Tibial artery (tissue), 4 donors: ENCODE results near the gene GRAMD4.

Experiments
- DNase-seq, 2 donors: peaks; one replicate each; pipeline ENCODE4 v3.0.0-alpha.2; 2019
- H3K27ac ChIP-seq, 2 donors: fragments of 200-600 bp; sonication (generic) in 1 of 2; 1 replicate in 1 of 2; 2 replicates in 1 of 2; pipeline ENCODE4 v1.5.1; 2018 to 2019; ENCODE audit warnings: mild to moderate bottlenecking in 1 of 2
- H3K27me3 ChIP-seq, 2 donors: fragments of 200-600 bp; sonication (generic) in 1 of 2; one replicate each; pipeline versions ENCODE4 v1.5.1 to v1.6.0; 2016 to 2019
- H3K36me3 ChIP-seq, 3 donors: fragments of 200-600 bp; sonication (generic) in 2 of 3; one replicate each; pipeline ENCODE4 v1.5.1; 2016 to 2019; ENCODE audit warnings: mild to moderate bottlenecking in 2 of 3
- H3K4me1 ChIP-seq, 4 donors: fragments of 200-600 bp; sonication (generic) in 2 of 4; 1 replicate in 3 of 4; 2 replicates in 1 of 4; pipeline ENCODE4 v1.5.1; 2016 to 2019
- H3K4me3 ChIP-seq, 2 donors: fragments of 200-600 bp; sonication (generic) in 1 of 2; 1 replicate in 1 of 2; 2 replicates in 1 of 2; pipeline ENCODE4 v1.5.1; 2018 to 2019; ENCODE audit warnings: mild to moderate bottlenecking in 2 of 2
- H3K9me3 ChIP-seq, 3 donors: fragments of 200-600 bp; sonication (generic) in 1 of 3; one replicate each; pipeline ENCODE4 v1.5.1; 2016 to 2019
- intact Hi-C: fragments of 100-400 bp; cut with DNase I; formaldehyde crosslinking; loops from one replicate; pipeline ENCODE4 v1.15.0; 2023; ENCODE audit warnings: low total_unique reads
- TF ChIP-seq, protein P1 (sequence below), 2 experiments: fragments of 200-600 bp in 1 of 2; fragments of 450-650 bp in 1 of 2; IDR thresholded peaks; one replicate each; pipeline ENCODE4 v1.5.1; 2017 to 2019; ENCODE audit warnings: antibody characterized with exemption in 2 of 2, mild to moderate bottlenecking in 1 of 2, moderate library complexity in 1 of 2

GRAMD4 gene

DNA sequence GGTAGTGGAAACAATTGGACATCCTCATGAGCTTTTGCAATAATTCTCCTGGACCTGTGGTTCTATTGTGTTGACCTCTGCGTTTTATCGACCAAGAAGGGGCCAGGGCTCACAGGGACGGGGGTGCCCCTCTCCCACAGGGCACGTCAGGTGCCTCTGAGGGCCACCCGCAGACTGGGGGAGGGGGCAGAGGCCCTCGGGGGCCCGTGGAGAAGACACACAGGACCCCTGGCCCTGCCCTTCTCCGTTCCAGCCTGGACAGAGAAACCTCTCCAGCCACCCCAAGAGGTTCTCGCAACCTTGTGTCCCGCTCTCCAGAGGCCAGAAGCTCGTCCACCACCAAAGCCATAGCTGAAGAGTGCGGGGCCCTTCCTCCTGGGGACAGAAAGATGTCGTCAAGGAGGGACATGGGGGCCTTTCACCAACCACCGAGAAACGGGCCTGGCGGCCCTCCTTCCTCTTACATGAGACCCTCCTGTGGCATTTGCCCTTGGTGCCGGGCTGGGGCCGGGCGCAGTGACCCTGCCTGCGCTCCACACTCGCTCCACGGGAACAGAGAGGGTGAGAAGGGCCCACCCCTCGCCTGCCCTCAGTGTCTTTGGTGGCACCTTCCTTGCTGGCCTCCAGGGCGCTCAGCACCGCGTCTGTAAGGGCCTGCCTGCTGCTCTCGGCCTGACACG, 57.3 kb downstream of the GRAMD4 start:
- intact Hi-C loops, result no loop called here
- TF ChIP-seq, protein P1, sequence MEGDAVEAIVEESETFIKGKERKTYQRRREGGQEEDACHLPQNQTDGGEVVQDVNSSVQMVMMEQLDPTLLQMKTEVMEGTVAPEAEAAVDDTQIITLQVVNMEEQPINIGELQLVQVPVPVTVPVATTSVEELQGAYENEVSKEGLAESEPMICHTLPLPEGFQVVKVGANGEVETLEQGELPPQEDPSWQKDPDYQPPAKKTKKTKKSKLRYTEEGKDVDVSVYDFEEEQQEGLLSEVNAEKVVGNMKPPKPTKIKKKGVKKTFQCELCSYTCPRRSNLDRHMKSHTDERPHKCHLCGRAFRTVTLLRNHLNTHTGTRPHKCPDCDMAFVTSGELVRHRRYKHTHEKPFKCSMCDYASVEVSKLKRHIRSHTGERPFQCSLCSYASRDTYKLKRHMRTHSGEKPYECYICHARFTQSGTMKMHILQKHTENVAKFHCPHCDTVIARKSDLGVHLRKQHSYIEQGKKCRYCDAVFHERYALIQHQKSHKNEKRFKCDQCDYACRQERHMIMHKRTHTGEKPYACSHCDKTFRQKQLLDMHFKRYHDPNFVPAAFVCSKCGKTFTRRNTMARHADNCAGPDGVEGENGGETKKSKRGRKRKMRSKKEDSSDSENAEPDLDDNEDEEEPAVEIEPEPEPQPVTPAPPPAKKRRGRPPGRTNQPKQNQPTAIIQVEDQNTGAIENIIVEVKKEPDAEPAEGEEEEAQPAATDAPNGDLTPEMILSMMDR (IDR thresholded peaks at IDR 0.05), result no peak
- H3K27ac ChIP-seq, result no peak overlapping the region
- peaks cover 0 to 15% (median 8%) of the 10 kb centered on the region in 4 donors for H3K4me1 ChIP-seq
- H3K36me3 ChIP-seq, result peaks cover 0 to 54% (median 0%) of the 10 kb centered on the region in 3 donors
- H3K4me3 ChIP-seq, result no peak overlapping the region
- no peak for DNase-seq
- H3K9me3 ChIP-seq, result no peaks in the 10 kb centered on the region
- no peaks in the 10 kb centered on the region for H3K27me3 ChIP-seq

GRCh38 chr22:46678003-46678657, 57.9 kb downstream of the GRAMD4 start:
- Histone ChIP-seq H3K4me3 (no peak overlapping the region), H3K27ac (no peak overlapping the region), H3K27me3 (no peaks in the 10 kb centered on the region), H3K4me1 (peaks cover 0 to 15% (median 8%) of the 10 kb centered on the region in 4 donors), H3K36me3 (peaks cover 0 to 50% (median 0%) of the 10 kb centered on the region in 3 donors), H3K9me3 (no peaks in the 10 kb centered on the region)
- TF ChIP-seq, protein P1 (IDR thresholded peaks at IDR 0.05), result no peak
- intact Hi-C loops, result no loop called here
- no peak for DNase-seq

GRCh38 chr22:46678785-46679700, 58.9 kb downstream of the GRAMD4 start:
- peaks cover 0 to 15% (median 8%) of the 10 kb centered on the region in 4 donors for H3K4me1 ChIP-seq
- intact Hi-C loops, result no loop called here
- no peak overlapping the region for H3K4me3 ChIP-seq
- DNase-seq, result no peak
- peaks cover 0 to 41% (median 2%) of the 10 kb centered on the region in 3 donors for H3K36me3 ChIP-seq
- H3K27ac ChIP-seq, result peak overlapping the region in 1 of 2 donors; percentile 5
- no peaks in the 10 kb centered on the region for H3K9me3 ChIP-seq
- no peaks in the 10 kb centered on the region for H3K27me3 ChIP-seq
- TF ChIP-seq, protein P1 (IDR thresholded peaks at IDR 0.05), result no peak

DNA sequence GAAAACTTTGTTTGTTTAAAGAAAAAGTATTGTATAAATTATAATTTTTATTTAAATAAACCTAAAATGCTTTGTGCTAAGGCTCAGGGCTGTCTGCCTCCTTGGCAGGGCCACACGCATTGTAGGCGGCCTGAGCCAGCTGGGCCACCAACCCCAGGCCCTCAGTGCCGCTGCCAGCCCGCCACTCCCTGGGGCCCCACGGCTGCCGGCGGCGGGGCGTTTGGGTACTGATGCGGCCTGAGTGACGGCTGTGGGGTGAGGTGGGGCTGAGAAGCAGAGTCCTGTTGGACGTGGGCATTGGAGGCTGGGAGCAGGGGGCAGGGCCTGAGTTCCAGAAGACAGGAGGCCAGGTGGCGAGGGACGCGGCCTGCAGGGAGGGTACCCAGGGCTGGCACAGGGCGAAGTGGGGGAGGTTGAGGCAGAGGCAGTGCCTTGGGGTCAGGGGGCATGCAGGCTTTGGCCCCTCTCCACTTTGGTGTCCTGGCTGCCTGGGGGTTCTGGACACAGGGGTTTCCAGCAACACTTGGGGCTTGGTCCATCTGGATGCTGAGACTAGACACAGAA, 59.6 kb downstream of the GRAMD4 start:
- H3K27ac ChIP-seq, result no peak overlapping the region
- H3K9me3 ChIP-seq, result no peaks in the 10 kb centered on the region
- peaks cover 0 to 15% (median 8%) of the 10 kb centered on the region in 4 donors for H3K4me1 ChIP-seq
- TF ChIP-seq, protein P1 (IDR thresholded peaks at IDR 0.05), result no peak
- no peaks in the 10 kb centered on the region for H3K27me3 ChIP-seq
- peaks cover 4 to 34% (median 4%) of the 10 kb centered on the region in 3 donors for H3K36me3 ChIP-seq
- no peak overlapping the region for H3K4me3 ChIP-seq
- DNase-seq, result no peak
- intact Hi-C loops, result no loop called here

DNA sequence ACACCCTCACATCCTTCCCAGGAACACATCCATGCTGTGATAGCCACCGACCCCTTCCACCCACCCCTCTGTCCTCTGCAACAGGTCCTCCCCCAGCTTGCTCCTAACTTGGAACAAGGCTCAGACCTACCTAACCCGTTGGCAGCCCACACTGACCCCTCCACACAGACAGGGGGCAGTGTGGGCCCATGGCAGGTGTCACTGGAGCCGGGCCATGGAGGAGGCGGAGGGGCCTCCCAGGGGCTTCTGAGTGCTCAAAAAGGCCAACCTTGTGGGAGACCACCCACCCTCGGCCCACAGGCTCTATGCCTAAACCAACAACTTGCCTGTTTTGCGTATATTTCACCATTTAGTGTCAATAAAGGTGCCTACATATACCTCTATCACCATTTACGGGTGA, 60.8 kb downstream of the GRAMD4 start:
- no peak for DNase-seq
- H3K27me3 ChIP-seq, result no peaks in the 10 kb centered on the region
- TF ChIP-seq, protein P1 (IDR thresholded peaks at IDR 0.05), result no peak
- peaks cover 0 to 15% (median 8%) of the 10 kb centered on the region in 4 donors for H3K4me1 ChIP-seq
- H3K9me3 ChIP-seq, result no peaks in the 10 kb centered on the region
- intact Hi-C loops, result no loop called here
- H3K27ac ChIP-seq, result no peak overlapping the region
- H3K4me3 ChIP-seq, result no peak overlapping the region
- peaks cover 8 to 30% (median 15%) of the 10 kb centered on the region in 3 donors for H3K36me3 ChIP-seq
